Lung (tissue), 12 donors: ENCODE data around the gene MC1R. TPM values are rescaled to one million over a fixed set of nuclear protein-coding genes. Genes with fewer than 3 reads are reported as not detected.
"Not testable (repeated sequence)": the region's sequence is repeated elsewhere in the genome, so short reads cannot be mapped to it uniquely, and the experiment has no call there.

Source experiments
- ATAC-seq: fragments of 200-7000 bp; cut with Tn5 transposase; one replicate; pipeline ENCODE4 v1.9.1; 2020; ENCODE audit warnings: moderate number of reproducible peaks; ENCODE audit not compliant: insufficient read depth, low FRiP score
- DNase-seq, 3 donors: peaks; one replicate each; pipeline ENCODE4 v3.0.0-alpha.2; 2013 to 2017
- H3K27ac ChIP-seq, 2 donors: one replicate each; pipeline ENCODE4 v1.5.1; 2013; ENCODE audit warnings: mild to moderate bottlenecking in 2 of 2, moderate library complexity in 2 of 2, control low read depth in 1 of 2, inconsistent platforms in 1 of 2, low read depth in 1 of 2, low read length in 1 of 2
- H3K27me3 ChIP-seq, 3 donors: one replicate each; pipeline ENCODE4 v1.5.1; 2013; ENCODE audit warnings: low read length in 2 of 3; ENCODE audit not compliant: control insufficient read depth in 3 of 3, insufficient read depth in 3 of 3
- H3K36me3 ChIP-seq, 4 donors: one replicate each; pipeline ENCODE4 v1.5.1; 2013; ENCODE audit warnings: low read length in 4 of 4, mild to moderate bottlenecking in 1 of 4, moderate library complexity in 1 of 4; ENCODE audit not compliant: control insufficient read depth in 4 of 4, insufficient read depth in 4 of 4
- H3K4me1 ChIP-seq, 5 donors: one replicate each; pipeline ENCODE4 v1.5.1; 2013; ENCODE audit warnings: low read length in 5 of 5, mild to moderate bottlenecking in 2 of 5, moderate library complexity in 1 of 5; ENCODE audit not compliant: control insufficient read depth in 5 of 5, insufficient read depth in 5 of 5
- H3K4me3 ChIP-seq: one replicate; pipeline ENCODE4 v1.5.1; 2013; ENCODE audit warnings: mild to moderate bottlenecking, control low read depth, moderate library complexity
- H3K9ac ChIP-seq, 2 donors: one replicate each; pipeline ENCODE4 v1.5.1; 2013; ENCODE audit warnings: low read length in 2 of 2, control low read depth in 1 of 2; ENCODE audit not compliant: insufficient read depth in 1 of 2
- H3K9me3 ChIP-seq, 4 donors: one replicate each; pipeline ENCODE4 v1.5.1; 2013; ENCODE audit warnings: low read length in 3 of 4, mild to moderate bottlenecking in 1 of 4, moderate library complexity in 1 of 4; ENCODE audit not compliant: control insufficient read depth in 4 of 4, insufficient read depth in 3 of 4
- WGBS, 2 donors: extraction: QIAGEN DNeasy Blood & Tissue Kit; methylation state at CpG; one replicate each; pipeline ENCODE4 v1.1.7; 2013; 5-methylcytosine and 5-hydroxymethylcytosine counted together
- polyA plus RNA-seq, 2 donors: library from polyadenylated mRNA; stranded (reverse); fragments of 200-250 nt; gene quantifications; one replicate each; pipeline ENCODE4 v1.2.1, GENCODE V29; 2013
- total RNA-seq, 2 donors: library from RNA; depleted of rRNA in 1 of 2; stranded (reverse); fragments of >200 nt in 1 of 2; gene quantifications; one replicate each; pipeline ENCODE4 v1.2.1, GENCODE V29; 2014 to 2021
- TF ChIP-seq, protein P1 (sequence below): IDR thresholded peaks from 2 replicates; pipeline ENCODE4 v1.5.1; 2012; ENCODE audit warnings: mild to moderate bottlenecking; ENCODE audit errors: control extremely low read depth, extremely low read depth
- donor health status: control.
- donor health status: control.
- donor health status: Bipolar disorder and iron deficiency.
- donor health status: healthy.
- donor health status: DM: yes; HTN: yes; CAD: no.

MC1R gene
- total and polyA plus RNA-seq, 4 donors, result 2.9 to 7.1 (median 3.5) TPM

DNA sequence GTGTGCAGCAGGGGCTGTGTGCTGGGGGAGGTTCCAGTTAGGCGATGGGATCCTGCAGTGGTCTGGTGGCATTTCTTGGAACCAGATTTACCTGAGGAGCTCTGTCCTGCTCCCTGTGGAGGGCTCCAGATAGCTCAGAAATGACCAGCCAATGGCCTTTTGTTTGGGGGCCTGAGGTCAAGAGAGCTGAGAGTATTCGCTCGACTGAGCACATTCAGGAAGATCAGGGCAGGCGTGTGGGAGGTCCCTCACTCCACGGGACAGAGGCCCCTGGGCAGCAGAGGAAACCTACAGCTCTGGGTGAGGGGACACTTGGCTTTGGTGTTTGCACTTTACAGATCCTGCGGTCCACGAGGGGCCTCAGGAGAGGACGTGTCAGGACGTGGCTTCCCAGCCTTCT lies 48.1 kb downstream of the MC1R start:
- Histone ChIP-seq H3K4me3 (no peak overlapping the region), H3K9ac (no peak overlapping the region), H3K9me3 (peaks cover 0 to 13% (median 2%) of the 10 kb centered on the region in 4 donors), H3K27me3 (no peaks in the 10 kb centered on the region), H3K36me3 (peaks cover 0 to 35% (median 4%) of the 10 kb centered on the region in 4 donors), H3K4me1 (peaks cover 2 to 8% (median 5%) of the 10 kb centered on the region in 5 donors), H3K27ac (no peak overlapping the region)
- DNase-seq, result no peak
- 87 to 88% methylated on average over 9 of the region's 9 CpGs for WGBS, 2 donors
- no peak for ATAC-seq
- TF ChIP-seq, protein P1, sequence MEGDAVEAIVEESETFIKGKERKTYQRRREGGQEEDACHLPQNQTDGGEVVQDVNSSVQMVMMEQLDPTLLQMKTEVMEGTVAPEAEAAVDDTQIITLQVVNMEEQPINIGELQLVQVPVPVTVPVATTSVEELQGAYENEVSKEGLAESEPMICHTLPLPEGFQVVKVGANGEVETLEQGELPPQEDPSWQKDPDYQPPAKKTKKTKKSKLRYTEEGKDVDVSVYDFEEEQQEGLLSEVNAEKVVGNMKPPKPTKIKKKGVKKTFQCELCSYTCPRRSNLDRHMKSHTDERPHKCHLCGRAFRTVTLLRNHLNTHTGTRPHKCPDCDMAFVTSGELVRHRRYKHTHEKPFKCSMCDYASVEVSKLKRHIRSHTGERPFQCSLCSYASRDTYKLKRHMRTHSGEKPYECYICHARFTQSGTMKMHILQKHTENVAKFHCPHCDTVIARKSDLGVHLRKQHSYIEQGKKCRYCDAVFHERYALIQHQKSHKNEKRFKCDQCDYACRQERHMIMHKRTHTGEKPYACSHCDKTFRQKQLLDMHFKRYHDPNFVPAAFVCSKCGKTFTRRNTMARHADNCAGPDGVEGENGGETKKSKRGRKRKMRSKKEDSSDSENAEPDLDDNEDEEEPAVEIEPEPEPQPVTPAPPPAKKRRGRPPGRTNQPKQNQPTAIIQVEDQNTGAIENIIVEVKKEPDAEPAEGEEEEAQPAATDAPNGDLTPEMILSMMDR, result no peak

DNA sequence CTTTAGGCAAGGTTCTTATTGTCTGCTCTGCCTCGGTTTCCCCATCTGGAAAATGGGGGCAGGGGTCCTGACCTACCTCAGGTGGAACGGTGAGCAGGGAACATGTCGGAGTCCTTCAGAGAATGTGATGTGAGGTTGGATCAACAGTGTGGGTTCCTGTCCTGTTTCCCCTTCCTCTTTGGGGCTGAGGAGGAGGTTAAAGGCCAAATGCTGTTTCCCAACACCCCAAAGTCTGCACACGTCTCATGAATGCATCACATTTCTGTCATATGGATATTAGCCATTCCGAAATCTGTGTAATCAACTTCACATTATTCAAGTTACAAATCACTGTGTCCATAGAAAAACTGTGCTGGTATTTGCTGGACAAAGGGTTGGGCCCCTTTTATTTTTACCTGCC lies 48.8 kb downstream of the MC1R start:
- H3K4me3 ChIP-seq, H3K27ac ChIP-seq, H3K9ac ChIP-seq, H3K27me3 ChIP-seq, ATAC-seq, DNase-seq: not testable (repeated sequence)
- 56 to 76% methylated on average over 5 of the region's 5 CpGs for WGBS, 2 donors
- Histone ChIP-seq H3K9me3 (peaks cover 0 to 13% (median 2%) of the 10 kb centered on the region in 4 donors), H3K36me3 (peaks cover 0 to 32% (median 4%) of the 10 kb centered on the region in 4 donors), H3K4me1 (peaks cover 4 to 10% (median 8%) of the 10 kb centered on the region in 5 donors)

DNA sequence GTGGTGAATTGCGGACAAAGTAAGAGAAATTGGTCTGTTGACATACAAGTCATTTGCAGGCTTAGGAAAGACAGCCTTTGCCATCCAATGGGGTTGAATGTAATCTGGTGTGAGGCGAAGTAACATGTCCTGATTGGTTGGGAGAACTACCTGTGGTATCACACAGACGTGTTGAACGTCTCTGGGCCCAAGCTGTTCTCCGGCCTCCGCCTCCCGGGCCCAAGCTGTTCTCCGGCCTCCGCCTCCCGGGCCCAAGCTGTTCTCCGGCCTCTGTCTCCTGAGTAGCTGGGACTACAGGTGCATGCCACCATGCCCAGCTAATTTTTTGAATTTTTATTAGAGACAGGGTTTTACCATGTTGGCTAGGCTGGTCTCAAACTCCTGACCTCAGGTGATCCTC lies 49.4 kb downstream of the MC1R start:
- not testable (repeated sequence) for ATAC-seq, H3K9ac ChIP-seq
- WGBS, 2 donors, result 88 to 93% methylated on average over 11 of the region's 11 CpGs

DNA sequence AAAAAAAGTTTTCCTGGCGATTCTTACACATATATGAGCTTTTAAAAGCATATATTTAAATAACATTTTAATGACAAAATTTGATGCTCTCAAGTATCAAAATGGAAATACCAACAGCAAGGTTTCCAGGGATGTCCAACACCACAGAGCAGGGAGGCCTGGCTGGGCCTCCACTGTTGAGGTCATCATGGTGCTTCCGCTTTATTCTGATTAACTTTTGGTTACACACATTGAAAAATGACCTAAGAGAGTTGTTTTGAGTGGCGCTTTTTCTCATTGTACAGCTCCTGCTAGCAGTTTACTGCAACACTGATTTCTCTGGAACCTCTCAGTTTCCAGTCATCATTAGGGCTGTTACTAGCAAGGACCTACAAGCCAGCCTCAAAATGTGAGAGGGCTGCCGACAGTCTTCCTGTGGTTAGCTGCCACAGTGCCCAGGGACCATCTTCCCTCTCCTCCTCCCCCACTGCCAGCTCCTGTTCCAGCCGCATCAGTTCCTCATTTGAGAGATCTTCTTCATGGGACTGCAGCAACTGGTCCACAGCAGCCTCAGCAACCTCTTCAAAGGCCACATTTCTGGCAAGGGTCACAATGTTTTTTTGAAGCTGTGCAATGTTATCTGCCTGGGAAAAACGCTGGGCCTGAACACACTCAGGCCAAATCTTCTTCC lies 51.2 kb downstream of the MC1R start:
- no peaks in the 10 kb centered on the region for H3K27me3 ChIP-seq
- ATAC-seq (no peak), DNase-seq (no peak)
- H3K9ac ChIP-seq, result no peak overlapping the region
- H3K9me3 ChIP-seq, result peaks cover 0 to 13% (median 2%) of the 10 kb centered on the region in 4 donors
- TF ChIP-seq, protein P1, result no peak
- H3K27ac ChIP-seq, result no peak overlapping the region
- 56 to 82% methylated on average over 6 of the region's 6 CpGs for WGBS, 2 donors
- H3K4me1 ChIP-seq, result peaks cover 8 to 18% (median 9%) of the 10 kb centered on the region in 5 donors
- H3K4me3 ChIP-seq, result no peak overlapping the region
- H3K36me3 ChIP-seq, result peaks cover 0 to 12% (median 5%) of the 10 kb centered on the region in 4 donors

More for the DNA sequence above, 49.4 kb downstream of the MC1R start:
- Histone ChIP-seq H3K4me1 (peaks cover 4 to 10% (median 8%) of the 10 kb centered on the region in 5 donors), H3K36me3 (peaks cover 0 to 28% (median 4%) of the 10 kb centered on the region in 4 donors), H3K9me3 (peaks cover 0 to 13% (median 2%) of the 10 kb centered on the region in 4 donors), H3K27ac (peak overlapping the region in 1 of 2 donors; percentile 9)
- DNase-seq, H3K4me3 ChIP-seq, H3K27me3 ChIP-seq: not testable (repeated sequence)

Other genes starting within 250 kb of the MC1R start
- 10 to 100 TPM; 54.0 to 86.1 TPM for gene CDK10, start 232.2 kb upstream of the MC1R start, total RNA-seq
- gene CDK10, start 232.2 kb upstream of the MC1R start, polyA plus RNA-seq, result 10 to 100 TPM; 52.0 to 92.7 TPM
- gene SPATA2L, start 217.2 kb upstream of the MC1R start, total RNA-seq, result 10 to 100 TPM in 1 of 2 donors, 1 to 10 TPM in 1; 6.9 to 17.3 TPM
- gene SPATA2L, start 217.2 kb upstream of the MC1R start, polyA plus RNA-seq, result 10 to 100 TPM; 12.1 to 15.1 TPM
- gene VPS9D1, start 198.0 kb upstream of the MC1R start, total RNA-seq, result 10 to 100 TPM in 1 of 2 donors, 1 to 10 TPM in 1; 6.1 to 26.1 TPM
- 10 to 100 TPM; 16.1 to 20.2 TPM for gene VPS9D1, start 198.0 kb upstream of the MC1R start, polyA plus RNA-seq
- 10 to 100 TPM; 26.5 to 34.9 TPM for gene ZNF276, start 197.3 kb upstream of the MC1R start, total RNA-seq
- gene ZNF276, start 197.3 kb upstream of the MC1R start, polyA plus RNA-seq, result 10 to 100 TPM; 21.8 to 23.6 TPM
- 10 to 100 TPM; 14.3 to 18.2 TPM for gene FANCA, start 102.2 kb upstream of the MC1R start, total RNA-seq
- 1 to 10 TPM; 8.7 to 9.2 TPM for gene FANCA, start 102.2 kb upstream of the MC1R start, polyA plus RNA-seq
- gene SPIRE2, start 90.4 kb upstream of the MC1R start, total RNA-seq, result 10 to 100 TPM in 1 of 2 donors, 1 to 10 TPM in 1; 9.5 to 12.0 TPM
- 1 to 10 TPM; 3.3 to 6.5 TPM for gene SPIRE2, start 90.4 kb upstream of the MC1R start, polyA plus RNA-seq
- gene TCF25, start 45.3 kb upstream of the MC1R start, total RNA-seq, result 100 to 1,000 TPM; 118 to 212 TPM
- 100 to 1,000 TPM; 106 to 140 TPM for gene TCF25, start 45.3 kb upstream of the MC1R start, polyA plus RNA-seq
- 10 to 100 TPM in 1 of 2 donors, 1 to 10 TPM in 1; 6.3 to 15.6 TPM for gene TUBB3, start 4.5 kb downstream of the MC1R start, total RNA-seq
- 10 to 100 TPM in 1 of 2 donors, 1 to 10 TPM in 1; 1.3 to 11.5 TPM for gene TUBB3, start 4.5 kb downstream of the MC1R start, polyA plus RNA-seq
- 10 to 100 TPM; 43.0 to 80.9 TPM for gene DEF8, start 29.9 kb downstream of the MC1R start, total RNA-seq
- 10 to 100 TPM; 50.3 to 67.1 TPM for gene DEF8, start 29.9 kb downstream of the MC1R start, polyA plus RNA-seq
- gene DBNDD1, start 100.6 kb downstream of the MC1R start, total RNA-seq, result 1 to 10 TPM; 2.5 to 5.5 TPM
- gene DBNDD1, start 100.6 kb downstream of the MC1R start, polyA plus RNA-seq, result 1 to 10 TPM; 3.6 to 5.8 TPM
- gene PRDM7, start 158.5 kb downstream of the MC1R start, total RNA-seq, result not detected
- gene PRDM7, start 158.5 kb downstream of the MC1R start, polyA plus RNA-seq, result not detected